ENCODE results near the gene IL26. TPM values are rescaled to one million over a fixed set of nuclear protein-coding genes. Genes with fewer than 3 reads are reported as not detected.
"Not testable (repeated sequence)": the region's sequence is repeated elsewhere in the genome, so short reads cannot be mapped to it uniquely, and the experiment has no call there.

Gene IL26
- total RNA-seq, 2 experiments from 2014 or later, result 2.3 to 3.3 TPM

DNA sequence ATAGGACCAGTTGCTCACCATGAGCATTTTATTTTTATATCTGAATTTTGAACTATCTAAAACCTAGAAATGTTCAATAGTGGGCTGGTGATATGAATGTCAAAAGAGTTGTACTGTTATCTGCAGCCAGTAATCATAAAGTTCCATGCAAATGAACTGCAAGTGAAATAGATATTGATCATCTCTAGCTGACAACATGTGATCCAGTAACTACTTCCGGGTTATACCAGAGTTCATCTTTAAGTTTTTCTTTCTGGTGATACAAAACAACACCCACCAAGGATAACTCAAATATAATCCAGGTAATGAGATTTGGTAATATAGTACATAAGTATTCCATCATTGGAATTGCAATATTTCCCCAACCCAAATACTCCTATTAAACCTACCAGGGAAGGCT is 4.1 kb downstream of the IL26 start:
- H3K4me1 Mint-ChIP-seq, result peaks cover 30% of the 10 kb centered on the region
- peaks cover 29% of the 10 kb centered on the region for H3K27me3 Mint-ChIP-seq
- H3K36me3 Mint-ChIP-seq (ENCODE audit: low read depth), result no peaks in the 10 kb centered on the region
- no peak for DNase-seq
- no peak overlapping the region for H3K4me3 Mint-ChIP-seq
- ChIA-PET CTCF (interaction anchor here (1.0 to 5.8 kb wide), 6 partner anchors 95 to 183 kb away, joined by 3 to 90 read pairs (median 23); partner anchors contain the start of gene MDM1), POLR2A (interaction anchor here (2.6 kb wide), 1 partner anchor 13 kb away, joined by 6 read pairs; no protein-coding TSS in a partner anchor)
- no peak overlapping the region for H3K27ac Mint-ChIP-seq
- no peaks in the 10 kb centered on the region for H3K9me3 Mint-ChIP-seq

DNA sequence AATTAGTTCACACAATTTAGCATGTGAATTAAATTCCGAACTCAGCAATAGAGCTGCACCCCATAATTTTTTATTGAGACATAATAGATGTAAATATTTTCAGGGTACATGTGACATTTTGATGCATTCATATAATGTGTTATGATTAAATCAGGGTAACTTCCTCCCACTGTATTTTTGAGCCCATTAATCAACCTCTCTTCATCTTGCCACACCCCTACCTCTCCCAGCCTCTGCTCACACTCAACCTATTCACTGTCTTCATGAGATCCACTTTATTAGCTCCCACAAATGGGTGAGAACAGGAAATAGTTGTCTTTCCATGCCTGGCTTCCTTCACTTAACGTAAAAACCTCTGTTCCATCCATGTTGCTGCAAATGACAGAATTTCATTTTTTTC is 14.7 kb downstream of the IL26 start:
- DNase-seq, result no peak
- CTCF ChIA-PET, result no interaction called here
- Mint-ChIP-seq H3K27me3 (peaks cover 38% of the 10 kb centered on the region), H3K36me3 (ENCODE audit: low read depth) (no peaks in the 10 kb centered on the region), H3K27ac (no peak overlapping the region), H3K4me3 (no peak overlapping the region), H3K4me1 (peaks cover 11% of the 10 kb centered on the region), H3K9me3 (no peaks in the 10 kb centered on the region)
- POLR2A ChIA-PET, result no interaction called here

DNA sequence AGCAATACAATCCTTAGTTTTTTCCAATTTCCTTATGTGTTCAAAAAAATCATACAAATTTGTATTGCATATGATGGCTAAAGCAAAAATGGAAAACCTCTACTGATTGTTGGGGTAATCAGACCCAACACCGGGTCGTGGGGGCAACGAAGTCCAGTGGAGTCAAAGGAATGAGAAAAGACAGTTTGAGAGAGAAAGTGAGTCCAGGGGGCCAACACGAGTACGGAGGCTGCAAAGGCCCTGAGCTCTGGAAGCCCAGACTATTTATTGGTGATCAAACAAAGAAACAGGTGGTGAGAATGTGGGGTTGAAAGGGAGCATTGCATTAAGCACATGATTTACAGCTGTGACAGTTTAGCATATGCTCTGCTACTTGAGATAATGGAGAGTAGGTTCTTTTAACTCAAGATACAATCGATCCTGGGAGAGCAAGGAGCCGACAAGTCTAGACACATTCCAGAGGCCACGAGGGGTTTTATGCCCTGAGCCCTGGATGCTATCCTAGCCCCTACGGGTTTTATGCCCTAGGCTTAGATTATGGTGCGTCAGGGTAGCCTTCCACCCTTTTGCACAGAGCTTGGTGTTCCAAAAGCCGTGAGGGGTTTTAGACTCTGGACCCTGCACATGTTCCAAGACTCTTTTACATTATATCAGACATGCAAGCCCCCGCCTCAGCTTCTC is 16.4 kb downstream of the IL26 start:
- DNase-seq; H3K27ac Mint-ChIP-seq; POLR2A ChIA-PET; H3K9me3 Mint-ChIP-seq; H3K4me3 Mint-ChIP-seq; H3K36me3 Mint-ChIP-seq (ENCODE audit: low read depth): not testable (repeated sequence)
- CTCF ChIA-PET, result interaction anchor here (0.6 to 1.1 kb wide), 3 partner anchors 8 to 1564 kb away, joined by 3 read pairs; no protein-coding TSS in a partner anchor
- H3K27me3 Mint-ChIP-seq, result peaks cover 41% of the 10 kb centered on the region
- peaks cover 11% of the 10 kb centered on the region for H3K4me1 Mint-ChIP-seq

DNA sequence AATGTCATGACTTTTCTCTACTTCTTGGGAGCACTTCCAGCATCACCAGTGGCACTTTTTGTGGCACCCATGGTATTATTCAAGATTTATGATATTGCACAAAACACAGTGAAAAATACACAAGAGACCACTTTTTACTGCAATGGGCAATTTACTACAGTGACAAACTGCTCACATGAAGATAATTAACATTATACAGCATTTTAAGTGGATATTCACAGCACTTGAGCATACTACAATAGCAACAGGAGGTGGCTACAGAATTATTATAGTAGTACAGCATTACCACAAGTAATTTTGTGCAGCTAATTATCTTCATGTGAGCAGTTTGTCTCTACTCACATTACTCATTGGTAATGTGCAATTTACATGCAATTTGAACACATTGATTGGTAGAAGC is 18.3 kb downstream of the IL26 start:
- Mint-ChIP-seq H3K9me3 (no peaks in the 10 kb centered on the region), H3K36me3 (ENCODE audit: low read depth) (no peaks in the 10 kb centered on the region), H3K4me1 (peaks cover 26% of the 10 kb centered on the region), H3K27me3 (peaks cover 39% of the 10 kb centered on the region), H3K27ac (no peak overlapping the region), H3K4me3 (no peak overlapping the region)
- no peak for DNase-seq
- ChIA-PET POLR2A (no interaction called here), CTCF (no interaction called here)

DNA sequence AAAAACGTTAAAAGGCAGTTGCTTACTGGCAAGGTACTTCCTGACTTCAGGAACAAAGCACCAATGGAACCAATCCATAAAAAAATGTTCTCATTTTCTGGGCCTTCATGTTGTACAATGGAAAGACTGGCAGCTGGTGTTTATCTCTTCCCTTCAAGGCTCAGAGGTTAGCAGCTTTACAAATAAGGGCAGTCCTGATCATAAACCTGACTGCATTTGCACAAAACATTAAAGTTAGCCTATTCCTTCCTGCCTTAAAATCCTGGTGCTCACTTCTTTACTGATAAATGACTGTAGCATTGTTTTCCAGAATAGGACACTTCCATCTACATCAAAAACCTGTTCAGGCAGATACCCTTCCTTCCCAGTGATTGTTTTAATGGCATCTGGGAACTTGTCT is 19.2 kb downstream of the IL26 start:
- ChIA-PET POLR2A (no interaction called here), CTCF (no interaction called here)
- Mint-ChIP-seq H3K27ac (no peak overlapping the region), H3K4me1 (peaks cover 25% of the 10 kb centered on the region), H3K27me3 (peaks cover 31% of the 10 kb centered on the region), H3K4me3 (no peak overlapping the region), H3K36me3 (ENCODE audit: low read depth) (no peaks in the 10 kb centered on the region), H3K9me3 (no peaks in the 10 kb centered on the region)
- DNase-seq, result no peak

DNA sequence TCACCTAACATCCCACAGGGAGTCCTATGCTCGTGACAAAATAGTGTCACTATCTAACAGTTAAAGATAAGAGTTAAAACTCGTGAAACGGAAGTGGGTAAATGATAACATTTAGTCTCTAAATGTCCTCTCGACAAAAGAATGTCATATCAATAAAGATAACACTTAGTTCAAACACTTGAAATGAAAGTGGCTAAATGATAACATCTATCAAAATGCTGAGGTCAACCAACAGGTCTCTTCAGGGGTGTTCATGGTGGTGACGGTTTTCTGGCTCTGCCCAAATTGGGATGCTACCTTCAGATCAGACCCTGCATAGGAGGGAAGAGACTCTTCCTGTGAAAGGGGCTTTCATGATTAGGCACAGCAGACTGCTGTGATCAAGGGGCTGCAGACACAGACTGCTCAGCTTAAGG is 22.1 kb downstream of the IL26 start:
- Mint-ChIP-seq H3K4me3 (no peak overlapping the region), H3K27ac (no peak overlapping the region), H3K4me1 (peaks cover 46% of the 10 kb centered on the region), H3K36me3 (ENCODE audit: low read depth) (no peaks in the 10 kb centered on the region), H3K9me3 (no peaks in the 10 kb centered on the region), H3K27me3 (peaks cover 27% of the 10 kb centered on the region)
- peak; percentile 21 for DNase-seq
- POLR2A ChIA-PET, result no interaction called here
- CTCF ChIA-PET, result no interaction called here

DNA sequence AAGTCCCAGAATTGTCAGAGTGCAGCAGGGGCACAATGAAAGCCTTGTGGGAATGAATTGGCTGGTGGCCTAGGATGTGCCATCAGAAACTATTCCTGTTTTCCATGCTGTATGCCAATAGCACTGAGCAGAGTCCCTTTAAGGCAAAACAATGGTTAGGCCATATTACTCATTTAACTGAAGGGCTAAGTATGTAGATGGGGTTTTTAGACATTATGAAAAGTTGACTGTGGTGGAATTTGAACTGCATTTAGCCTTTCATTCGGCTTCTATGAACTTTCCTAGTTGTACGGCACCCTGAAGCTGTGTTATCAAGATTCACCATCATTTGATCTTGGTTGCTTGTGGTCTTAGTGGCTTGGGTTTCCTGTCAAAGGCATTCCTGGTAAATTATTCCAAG is 24.8 kb downstream of the IL26 start:
- ChIA-PET POLR2A (interaction anchor here (1.4 kb wide), 1 partner anchor 24 kb away, joined by 4 read pairs; no protein-coding TSS in a partner anchor), CTCF (interaction anchor here (1.2 to 1.9 kb wide), 2 partner anchors 42 to 87 kb away, joined by 3 to 8 read pairs; no protein-coding TSS in a partner anchor)
- Mint-ChIP-seq H3K4me1 (peaks cover 49% of the 10 kb centered on the region), H3K36me3 (ENCODE audit: low read depth) (no peaks in the 10 kb centered on the region), H3K27me3 (peaks cover 13% of the 10 kb centered on the region), H3K9me3 (no peaks in the 10 kb centered on the region), H3K27ac (no peak overlapping the region), H3K4me3 (no peak overlapping the region)
- DNase-seq, result no peak

DNA sequence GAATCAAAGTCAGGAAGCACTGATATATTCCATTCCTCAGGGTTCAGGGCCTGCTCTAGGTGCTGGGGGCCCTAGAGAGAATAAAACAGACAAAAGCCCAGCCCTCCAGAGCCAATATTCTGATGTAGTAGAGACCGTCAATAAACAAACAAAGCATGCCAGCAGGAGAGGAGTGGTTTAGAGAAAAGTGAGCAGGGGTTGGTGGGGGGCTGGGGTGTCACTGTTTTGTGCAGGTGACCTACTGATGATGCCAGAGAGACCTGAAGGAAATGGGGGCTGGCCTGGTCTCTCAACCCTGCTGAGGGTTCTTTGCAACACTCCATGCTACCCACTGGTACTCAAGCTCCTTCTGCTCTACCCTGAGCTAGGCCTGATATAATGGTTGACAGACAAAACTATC is 26.5 kb downstream of the IL26 start:
- Mint-ChIP-seq H3K4me1 (peaks cover 49% of the 10 kb centered on the region), H3K27me3 (peaks cover 6% of the 10 kb centered on the region), H3K27ac (no peak overlapping the region), H3K4me3 (no peak overlapping the region), H3K9me3 (no peaks in the 10 kb centered on the region), H3K36me3 (ENCODE audit: low read depth) (no peaks in the 10 kb centered on the region)
- DNase-seq, result no peak
- CTCF ChIA-PET, result interaction anchor here (1.3 to 2.2 kb wide), 5 partner anchors 9 to 159 kb away, joined by 3 to 8 read pairs (median 5); no protein-coding TSS in a partner anchor
- POLR2A ChIA-PET, result interaction anchor here (1.2 to 1.9 kb wide), 2 partner anchors 18 to 23 kb away, joined by 4 to 6 read pairs; no protein-coding TSS in a partner anchor

DNA sequence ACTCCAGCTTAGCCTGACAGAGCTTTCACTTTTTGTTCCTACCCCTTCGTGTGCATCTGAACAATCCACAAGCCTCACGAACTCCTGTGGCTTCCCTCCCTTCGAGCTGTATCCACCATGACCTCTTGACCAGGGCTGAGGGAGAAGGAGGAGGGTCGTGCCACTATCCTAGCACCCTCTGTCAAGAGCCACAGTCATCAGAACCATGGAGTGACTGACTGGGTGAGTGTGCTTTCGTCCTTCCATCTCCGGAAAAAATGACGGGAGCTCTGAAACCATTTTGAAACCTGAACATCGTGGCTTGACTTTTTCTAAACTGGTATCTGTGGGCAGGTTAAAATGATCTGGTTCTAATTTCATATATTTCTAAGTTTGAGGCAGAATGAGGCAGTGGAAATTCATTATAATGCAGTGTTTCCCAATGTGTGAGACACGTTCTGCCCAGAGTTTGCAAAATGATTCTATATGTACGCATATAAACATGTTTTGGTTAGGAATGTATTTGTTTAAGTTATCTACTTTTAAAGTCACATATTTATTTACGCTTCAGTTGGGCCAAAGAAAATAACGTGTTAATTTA is 27.0 kb downstream of the IL26 start:
- no peaks in the 10 kb centered on the region for H3K9me3 Mint-ChIP-seq
- peak overlapping the region; percentile 71 for H3K4me3 Mint-ChIP-seq
- no peak for DNase-seq
- peaks cover 47% of the 10 kb centered on the region for H3K4me1 Mint-ChIP-seq
- no peaks in the 10 kb centered on the region for H3K36me3 Mint-ChIP-seq (ENCODE audit: low read depth)
- CTCF ChIA-PET, result interaction anchor here (1.3 to 2.2 kb wide), 4 partner anchors 10 to 158 kb away, joined by 3 to 6 read pairs (median 4); no protein-coding TSS in a partner anchor
- POLR2A ChIA-PET, result interaction anchor here (1.2 to 1.9 kb wide), 2 partner anchors 17 to 22 kb away, joined by 4 to 6 read pairs; no protein-coding TSS in a partner anchor
- peaks cover 9% of the 10 kb centered on the region for H3K27me3 Mint-ChIP-seq
- peak overlapping the region; percentile 78 for H3K27ac Mint-ChIP-seq

DNA sequence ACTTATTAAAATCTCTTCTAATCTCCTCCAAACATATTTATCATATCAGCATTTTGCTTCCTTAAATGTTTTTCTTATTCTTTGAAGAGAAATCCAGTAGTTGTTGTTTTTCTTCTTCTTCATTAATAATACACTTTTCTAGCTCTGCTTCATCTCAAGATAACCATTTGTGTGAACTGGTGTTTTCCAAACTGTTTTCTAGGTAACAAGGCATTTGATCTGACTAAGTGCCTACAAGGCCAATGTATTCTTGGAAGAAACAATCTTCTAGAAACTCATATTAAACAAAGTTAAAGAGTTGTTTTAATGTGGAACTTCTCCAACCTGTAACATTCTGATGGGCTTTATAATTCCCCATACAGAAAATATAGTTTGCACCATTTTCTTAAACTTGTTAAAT is 35.3 kb downstream of the IL26 start:
- H3K4me1 Mint-ChIP-seq, result peaks cover 24% of the 10 kb centered on the region
- H3K9me3 Mint-ChIP-seq, result peaks cover 3% of the 10 kb centered on the region
- CTCF ChIA-PET, result interaction anchor here (1.6 to 3.2 kb wide), 4 partner anchors 9 to 150 kb away, joined by 3 to 7 read pairs (median 5); no protein-coding TSS in a partner anchor
- no peaks in the 10 kb centered on the region for H3K36me3 Mint-ChIP-seq (ENCODE audit: low read depth)
- peak overlapping the region; percentile 65 for H3K27ac Mint-ChIP-seq
- POLR2A ChIA-PET, result interaction anchor here (1.0 to 1.5 kb wide), 6 partner anchors 9 to 185 kb away, joined by 3 to 6 read pairs (median 4); no protein-coding TSS in a partner anchor
- H3K4me3 Mint-ChIP-seq, result no peak overlapping the region
- peaks cover 31% of the 10 kb centered on the region for H3K27me3 Mint-ChIP-seq
- no peak for DNase-seq

DNA sequence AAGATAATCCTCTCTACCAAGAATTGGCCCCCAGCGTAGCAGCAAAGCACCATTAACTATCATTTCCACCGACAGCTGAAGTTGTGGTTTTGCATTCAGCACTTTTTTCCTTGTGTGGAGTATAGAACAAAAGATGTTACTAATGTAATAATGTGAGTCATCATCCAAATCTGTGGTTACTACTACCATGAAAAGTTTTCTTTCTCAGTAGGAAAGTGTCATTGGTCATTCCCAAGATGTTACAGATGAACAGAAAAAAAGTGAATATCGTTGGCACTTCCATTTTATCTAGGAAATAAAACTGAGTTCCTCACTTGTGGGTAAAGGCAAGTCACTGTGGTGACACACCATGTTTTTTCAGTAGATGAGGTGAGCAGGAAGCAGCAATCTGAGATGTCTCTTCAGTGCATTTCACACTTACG is 35.8 kb downstream of the IL26 start:
- Mint-ChIP-seq H3K9me3 (peaks cover 3% of the 10 kb centered on the region), H3K4me3 (no peak overlapping the region), H3K36me3 (ENCODE audit: low read depth) (no peaks in the 10 kb centered on the region), H3K4me1 (peaks cover 24% of the 10 kb centered on the region), H3K27ac (peak overlapping the region; percentile 65), H3K27me3 (peaks cover 32% of the 10 kb centered on the region)
- POLR2A ChIA-PET, result interaction anchor here (1.0 to 1.5 kb wide), 5 partner anchors 9 to 100 kb away, joined by 3 to 6 read pairs (median 4); no protein-coding TSS in a partner anchor
- CTCF ChIA-PET, result interaction anchor here (1.0 to 2.2 kb wide), 4 partner anchors 10 to 149 kb away, joined by 4 to 6 read pairs (median 4); no protein-coding TSS in a partner anchor
- peak; percentile 47 for DNase-seq

DNA sequence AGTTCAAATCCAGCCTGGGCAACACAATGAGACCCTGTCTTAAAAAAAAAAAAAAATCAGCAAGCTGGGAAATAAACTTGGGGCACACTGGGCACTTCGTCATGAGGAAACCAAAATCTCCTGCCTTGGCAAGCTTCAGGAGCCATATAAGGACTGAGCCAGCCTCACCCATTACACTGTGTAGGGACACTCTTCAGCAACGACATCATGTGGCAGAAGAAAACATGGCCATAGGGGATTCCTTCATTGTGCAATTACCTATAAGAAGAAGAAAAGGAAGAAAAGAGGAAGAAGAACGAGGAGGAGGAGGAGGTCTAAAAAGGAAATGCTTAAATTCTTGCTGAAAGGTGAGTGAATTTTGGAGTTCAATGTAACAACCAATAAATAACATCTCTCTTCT is 40.0 kb downstream of the IL26 start:
- H3K36me3 Mint-ChIP-seq (ENCODE audit: low read depth), result no peaks in the 10 kb centered on the region

More for the DNA sequence above, 40.0 kb downstream of the IL26 start:
- no peak for DNase-seq
- peaks cover 31% of the 10 kb centered on the region for H3K4me1 Mint-ChIP-seq
- H3K4me3 Mint-ChIP-seq, result no peak overlapping the region
- H3K9me3 Mint-ChIP-seq, result no peaks in the 10 kb centered on the region
- POLR2A ChIA-PET, result no interaction called here
- CTCF ChIA-PET, result interaction anchor here (1.1 to 1.2 kb wide), 2 partner anchors 9 to 28 kb away, joined by 3 read pairs; no protein-coding TSS in a partner anchor
- peaks cover 27% of the 10 kb centered on the region for H3K27me3 Mint-ChIP-seq
- no peak overlapping the region for H3K27ac Mint-ChIP-seq
